Gastroesophageal sphincter (tissue), 4 donors: ENCODE data around the gene TCF4. TPM values are rescaled to one million over a fixed set of nuclear protein-coding genes. Genes with fewer than 3 reads are reported as not detected.

Source experiments
- ATAC-seq: fragments of 150-250 bp; one replicate; pipeline ENCODE4 v1.9.1; 2016; ENCODE audit warnings: mild to moderate bottlenecking, moderate library complexity
- H3K27ac ChIP-seq, 4 donors: fragments of 200-600 bp; sonication (generic) in 3 of 4; 1 replicate in 3 of 4; 2 replicates in 1 of 4; pipeline ENCODE4 v1.5.1; 2016 to 2019
- H3K27me3 ChIP-seq: fragments of 200-600 bp; sonication (generic); one replicate; pipeline ENCODE4 v1.5.1; 2019
- H3K36me3 ChIP-seq, 2 donors: fragments of 200-600 bp; sonication (generic); one replicate each; pipeline ENCODE4 v1.5.1; 2019; ENCODE audit warnings: control low read depth in 1 of 2
- H3K4me1 ChIP-seq, 3 donors: fragments of 200-600 bp; sonication (generic); 1 replicate in 2 of 3; 2 replicates in 1 of 3; pipeline ENCODE4 v1.5.1; 2016 to 2019; ENCODE audit warnings: control low read depth in 2 of 3
- H3K4me3 ChIP-seq, 2 donors: fragments of 200-600 bp; sonication (generic); one replicate each; pipeline ENCODE4 v1.5.1; 2019; ENCODE audit warnings: mild to moderate bottlenecking in 1 of 2, moderate library complexity in 1 of 2
- H3K9me3 ChIP-seq, 3 donors: fragments of 200-600 bp; sonication (generic); one replicate each; pipeline ENCODE4 v1.5.1; 2017 to 2019; ENCODE audit warnings: control low read depth in 2 of 3
- EP300 ChIP-seq: sonication (generic); formaldehyde crosslinking; IDR thresholded peaks from one replicate; pipeline ENCODE4 v1.6.1; 2017; ENCODE audit warnings: antibody characterized with exemption, mild to moderate bottlenecking
- POLR2A ChIP-seq, 2 donors: fragments of 450-650 bp; IDR thresholded peaks; one replicate each; pipeline ENCODE4 v1.6.1; 2017; ENCODE audit warnings: antibody characterized with exemption in 2 of 2, mild to moderate bottlenecking in 2 of 2, moderate library complexity in 1 of 2
- POLR2AphosphoS5 ChIP-seq: sonication (generic); formaldehyde crosslinking; IDR thresholded peaks from one replicate; pipeline ENCODE4 v1.6.1; 2017; ENCODE audit warnings: antibody characterized with exemption
- WGBS, 2 donors: methylation state at CpG; one replicate each; pipeline ENCODE4 v1.1.5; 2018; ENCODE audit warnings: low coverage in 1 of 2; 5-methylcytosine and 5-hydroxymethylcytosine counted together
- total RNA-seq, 4 donors: library from RNA; depleted of rRNA; stranded (reverse); fragments of >200 nt; gene quantifications; one replicate each; pipeline ENCODE4 v1.1.0, GENCODE V29; 2016
- TF ChIP-seq, protein P1 (sequence below), 4 experiments: fragments of 200-600 bp in 2 of 4; fragments of 450-650 bp in 2 of 4; sonication (generic) in 1 of 4; IDR thresholded peaks; one replicate each; pipeline ENCODE4 v1.5.1; 2017 to 2019; ENCODE audit warnings: antibody characterized with exemption in 4 of 4, mild to moderate bottlenecking in 2 of 4, moderate library complexity in 2 of 4

TCF4 gene
- total RNA-seq, 4 donors from 2014 or later: 64.1 to 87.6 (median 76.2) TPM

DNA sequence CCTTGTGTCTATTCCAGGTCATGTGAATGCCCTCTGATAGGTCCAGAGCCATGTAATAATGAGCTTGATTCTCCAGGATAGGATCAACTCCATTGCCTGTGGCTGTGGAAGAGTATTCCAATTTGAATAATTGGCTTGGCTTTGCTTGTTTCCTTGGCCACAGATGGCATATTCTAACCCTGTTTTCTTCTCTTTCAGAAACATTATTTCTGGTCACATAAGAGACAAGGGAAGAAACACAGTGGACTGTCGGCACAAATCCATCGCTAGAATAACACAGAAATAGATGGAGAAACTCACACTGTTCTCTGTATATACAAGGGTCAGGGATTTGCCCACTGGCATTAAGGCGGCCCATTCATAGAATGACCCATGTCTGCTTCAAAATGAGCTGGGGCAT, 350.3 kb downstream of the TCF4 start:
- ATAC-seq: no peak
- peaks cover 0 to 18% of the 10 kb centered on the region in 2 donors for H3K36me3 ChIP-seq
- WGBS, 2 donors: 94% methylated on average over 3 of the region's 3 CpGs; no CpG with 5 or more reads in 1 of the 2 donors
- H3K27ac ChIP-seq: no peak overlapping the region
- no peak overlapping the region for H3K4me3 ChIP-seq
- H3K9me3 ChIP-seq: no peaks in the 10 kb centered on the region
- TF ChIP-seq POLR2AphosphoS5 (no peak), EP300 (no peak), POLR2A (IDR thresholded peaks at IDR 0.05) (no peak)
- TF ChIP-seq, protein P1, sequence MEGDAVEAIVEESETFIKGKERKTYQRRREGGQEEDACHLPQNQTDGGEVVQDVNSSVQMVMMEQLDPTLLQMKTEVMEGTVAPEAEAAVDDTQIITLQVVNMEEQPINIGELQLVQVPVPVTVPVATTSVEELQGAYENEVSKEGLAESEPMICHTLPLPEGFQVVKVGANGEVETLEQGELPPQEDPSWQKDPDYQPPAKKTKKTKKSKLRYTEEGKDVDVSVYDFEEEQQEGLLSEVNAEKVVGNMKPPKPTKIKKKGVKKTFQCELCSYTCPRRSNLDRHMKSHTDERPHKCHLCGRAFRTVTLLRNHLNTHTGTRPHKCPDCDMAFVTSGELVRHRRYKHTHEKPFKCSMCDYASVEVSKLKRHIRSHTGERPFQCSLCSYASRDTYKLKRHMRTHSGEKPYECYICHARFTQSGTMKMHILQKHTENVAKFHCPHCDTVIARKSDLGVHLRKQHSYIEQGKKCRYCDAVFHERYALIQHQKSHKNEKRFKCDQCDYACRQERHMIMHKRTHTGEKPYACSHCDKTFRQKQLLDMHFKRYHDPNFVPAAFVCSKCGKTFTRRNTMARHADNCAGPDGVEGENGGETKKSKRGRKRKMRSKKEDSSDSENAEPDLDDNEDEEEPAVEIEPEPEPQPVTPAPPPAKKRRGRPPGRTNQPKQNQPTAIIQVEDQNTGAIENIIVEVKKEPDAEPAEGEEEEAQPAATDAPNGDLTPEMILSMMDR (IDR thresholded peaks at IDR 0.05): no peak
- no peaks in the 10 kb centered on the region for H3K27me3 ChIP-seq
- H3K4me1 ChIP-seq: peaks cover 0 to 15% (median 0%) of the 10 kb centered on the region in 3 donors

DNA sequence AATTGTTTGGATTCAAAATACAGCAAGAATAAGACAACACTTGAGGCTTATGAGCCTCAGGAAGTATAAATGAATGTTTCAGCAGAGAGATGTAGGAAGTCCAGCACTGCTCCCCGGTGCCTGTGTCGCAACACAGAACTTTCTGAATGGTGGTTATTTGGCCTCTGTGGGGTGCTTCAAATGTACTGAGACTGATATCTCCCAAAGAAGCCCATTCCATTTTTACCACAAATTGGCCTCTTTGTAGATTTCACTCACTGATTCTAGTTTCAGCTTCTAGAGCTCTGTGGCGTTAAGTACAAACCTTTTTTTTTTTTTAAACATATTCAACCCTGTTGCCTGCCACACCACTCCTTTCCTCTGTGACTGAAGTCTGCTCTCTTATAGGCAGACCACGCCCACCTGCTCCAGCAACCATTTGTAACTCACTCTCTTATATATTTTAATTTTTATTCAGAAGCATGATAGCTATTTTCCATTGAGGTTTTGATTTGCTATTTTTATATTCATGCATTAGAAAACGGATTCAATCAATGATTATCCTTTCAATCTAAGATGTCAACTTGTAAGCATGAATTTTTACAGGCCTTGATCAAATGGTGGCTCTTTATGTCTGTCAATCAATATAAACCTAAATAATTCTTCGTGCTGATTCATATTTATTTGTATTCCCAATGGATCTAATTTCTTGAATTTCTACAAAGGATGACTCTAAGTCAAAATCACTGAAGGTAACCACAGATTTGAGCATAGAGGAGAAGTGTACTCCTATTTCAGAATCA, 351.7 kb downstream of the TCF4 start:
- Histone ChIP-seq H3K27me3 (no peaks in the 10 kb centered on the region), H3K4me1 (peaks cover 0 to 15% (median 0%) of the 10 kb centered on the region in 3 donors), H3K4me3 (no peak overlapping the region), H3K27ac (no peak overlapping the region), H3K9me3 (no peaks in the 10 kb centered on the region), H3K36me3 (peaks cover 0 to 32% of the 10 kb centered on the region in 2 donors)
- ATAC-seq: no peak
- 65 to 84% methylated on average over 6 of the region's 6 CpGs for WGBS, 2 donors
- TF ChIP-seq, protein P1 (IDR thresholded peaks at IDR 0.05): no peak
- TF ChIP-seq EP300 (no peak), POLR2AphosphoS5 (no peak), POLR2A (IDR thresholded peaks at IDR 0.05) (no peak)

DNA sequence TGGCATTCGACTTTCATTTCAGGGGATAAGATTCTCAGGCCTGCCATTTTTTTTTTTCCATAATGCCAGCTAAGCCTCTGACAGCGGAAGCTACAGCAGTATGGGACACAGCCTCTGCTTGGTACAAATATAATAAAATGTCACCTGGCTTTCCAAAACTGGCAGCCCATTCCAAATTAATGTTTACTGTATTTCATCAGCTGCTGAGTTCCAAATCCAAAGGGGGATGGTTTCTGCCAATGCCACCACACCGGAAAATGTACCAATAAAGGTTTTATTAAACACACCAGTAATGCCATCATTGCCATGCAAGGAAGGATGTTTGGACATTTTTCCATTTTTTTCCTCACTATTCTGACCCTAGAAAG, 352.9 kb downstream of the TCF4 start:
- TF ChIP-seq POLR2A (IDR thresholded peaks at IDR 0.05) (no peak), EP300 (no peak), POLR2AphosphoS5 (no peak)
- TF ChIP-seq, protein P1 (IDR thresholded peaks at IDR 0.05): no peak
- H3K27me3 ChIP-seq: no peaks in the 10 kb centered on the region
- no peak for ATAC-seq
- WGBS, 2 donors: 30 to 49% methylated on average over 2 to 3 of the region's 3 CpGs
- H3K36me3 ChIP-seq: peaks cover 0 to 44% of the 10 kb centered on the region in 2 donors
- peak overlapping the region in 2 of 4 donors; percentile 22 to 38 for H3K27ac ChIP-seq
- peaks cover 0 to 15% (median 0%) of the 10 kb centered on the region in 3 donors for H3K4me1 ChIP-seq
- H3K4me3 ChIP-seq: no peak overlapping the region
- H3K9me3 ChIP-seq: no peaks in the 10 kb centered on the region

DNA sequence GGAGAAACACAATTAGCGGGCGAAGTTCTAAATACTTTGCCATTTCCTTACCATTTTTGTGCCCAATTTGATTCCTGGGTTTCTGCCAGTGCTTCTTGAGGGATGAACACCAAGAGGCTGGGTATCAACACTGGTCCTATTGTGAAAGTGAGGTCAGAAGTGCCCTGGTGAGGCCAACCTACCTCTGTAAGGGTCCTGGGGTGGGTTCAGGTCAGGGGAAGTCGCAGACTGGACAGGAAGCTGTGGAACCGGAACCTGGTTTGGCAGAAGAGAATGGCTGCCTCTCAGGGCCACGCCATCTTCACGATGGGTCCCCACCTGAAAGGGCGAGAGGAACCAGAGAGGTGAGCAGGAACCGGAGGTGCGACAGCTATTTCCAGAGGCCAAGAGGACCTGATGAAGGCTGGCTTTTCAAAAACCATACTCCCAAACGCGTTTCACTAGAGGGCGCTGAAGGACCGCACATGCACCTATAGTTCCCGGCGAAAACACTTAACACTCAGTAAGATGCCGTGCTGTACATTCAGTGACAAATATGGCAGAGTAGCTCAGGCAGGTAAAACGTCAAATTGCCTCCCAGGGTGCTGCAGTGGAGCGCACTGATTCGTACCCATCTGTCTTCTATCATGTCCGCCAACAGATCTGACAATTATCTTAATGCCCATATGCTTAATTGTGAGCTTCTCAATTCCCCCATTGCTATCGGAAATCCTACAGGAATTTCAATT, 353.5 kb downstream of the TCF4 start:
- peak overlapping the region in 3 of 4 donors; percentile 22 to 54 (median 38) for H3K27ac ChIP-seq
- H3K9me3 ChIP-seq: no peaks in the 10 kb centered on the region
- peak; percentile 79 for ATAC-seq
- H3K36me3 ChIP-seq: peaks cover 0 to 48% of the 10 kb centered on the region in 2 donors
- no peaks in the 10 kb centered on the region for H3K27me3 ChIP-seq
- peaks cover 0 to 15% (median 0%) of the 10 kb centered on the region in 3 donors for H3K4me1 ChIP-seq
- no peak overlapping the region for H3K4me3 ChIP-seq
- WGBS, 2 donors: 20 to 24% methylated on average over 1 to 20 of the region's 21 CpGs
- no peak for TF ChIP-seq POLR2AphosphoS5
- TF ChIP-seq, protein P1 (IDR thresholded peaks at IDR 0.05): peak; percentile 56 to 83 (median 77)
